ENCODE data around the gene PLEKHO1.

PLEKHO1 gene

GRCh38 chr1:150150133-150151021, 661 bp downstream of the PLEKHO1 start:
- DNase-seq: no peak

GRCh38 chr1:150151291-150152181, 1.8 kb downstream of the PLEKHO1 start:
- DNase-seq: peak; percentile 61

- no peak for DNase-seq
Observed at GRCh38 chr1:150152182-150152536, 2.4 kb downstream of the PLEKHO1 start.

GRCh38 chr1:150152772-150153456, 3.2 kb downstream of the PLEKHO1 start:
- DNase-seq: no peak

GRCh38 chr1:150154143-150154542, 4.4 kb downstream of the PLEKHO1 start:
- no peak for DNase-seq

GRCh38 chr1:150155413-150156071, 5.8 kb downstream of the PLEKHO1 start:
- no peak for DNase-seq

- no peak for DNase-seq
Observed at GRCh38 chr1:150156868-150157603, 7.3 kb downstream of the PLEKHO1 start.

GRCh38 chr1:150159550-150159949, 9.8 kb downstream of the PLEKHO1 start:
- DNase-seq: no peak

- DNase-seq: no peak
Observed at GRCh38 chr1:150160964-150161621, 11.4 kb downstream of the PLEKHO1 start.

- DNase-seq: peak; percentile 25
Observed at GRCh38 chr1:150161747-150162581, 12.2 kb downstream of the PLEKHO1 start.

- DNase-seq: no peak
Observed at GRCh38 chr1:150162582-150162861, 12.8 kb downstream of the PLEKHO1 start.

GRCh38 chr1:150162862-150163706, 13.4 kb downstream of the PLEKHO1 start:
- no peak for DNase-seq

GRCh38 chr1:150164224-150164623, 14.5 kb downstream of the PLEKHO1 start:
- no peak for DNase-seq

- no peak for DNase-seq
Observed at GRCh38 chr1:150164779-150165178, 15.1 kb downstream of the PLEKHO1 start.

- peak; percentile 62 for DNase-seq
Observed at GRCh38 chr1:150165622-150166612, 16.2 kb downstream of the PLEKHO1 start.

- peak; percentile 65 for DNase-seq
Observed at GRCh38 chr1:150168960-150169601, 19.4 kb downstream of the PLEKHO1 start.

GRCh38 chr1:150171801-150172200, 22.1 kb downstream of the PLEKHO1 start:
- no peak for DNase-seq

GRCh38 chr1:150173141-150173585, 23.4 kb downstream of the PLEKHO1 start:
- no peak for DNase-seq
